Vagina (tissue), 2 donors: Measurements from ENCODE around the gene KRTAP12-4. TPM values are rescaled to one million over a fixed set of nuclear protein-coding genes. Genes with fewer than 3 reads are reported as not detected.

Experiments
- DNase-seq, 2 donors: peaks; one replicate each; pipeline ENCODE4 v3.0.0-alpha.2; 2017; ENCODE audit errors: extremely low spot score in 2 of 2
- H3K27ac ChIP-seq: fragments of 200-600 bp; sonication (generic); one replicate; pipeline ENCODE4 v1.5.1; 2019
- H3K27me3 ChIP-seq: fragments of 200-600 bp; sonication (generic); one replicate; pipeline ENCODE4 v1.5.1; 2019
- H3K36me3 ChIP-seq, 2 donors: fragments of 200-600 bp; sonication (generic); one replicate each; pipeline ENCODE4 v1.5.1; 2017 to 2019
- H3K4me1 ChIP-seq: fragments of 200-600 bp; sonication (generic); one replicate; pipeline ENCODE4 v1.5.1; 2019
- H3K4me3 ChIP-seq, 2 donors: fragments of 200-600 bp; sonication (generic); 1 replicate in 1 of 2; 2 replicates in 1 of 2; pipeline ENCODE4 v1.5.1; 2016 to 2019
- H3K9me3 ChIP-seq: fragments of 200-600 bp; sonication (generic); one replicate; pipeline ENCODE4 v1.5.1; 2019
- CTCF ChIP-seq, 3 experiments: fragments of 450-650 bp in 2 of 3; fragments of 200-600 bp in 1 of 3; sonication (generic) in 1 of 3; IDR thresholded peaks; one replicate each; pipeline ENCODE4 v1.5.1; 2017 to 2019; ENCODE audit warnings: antibody characterized with exemption in 3 of 3, mild to moderate bottlenecking in 2 of 3, moderate library complexity in 2 of 3
- POLR2A ChIP-seq, 2 donors: fragments of 450-650 bp; IDR thresholded peaks; one replicate each; pipeline ENCODE4 v1.6.1; 2017; ENCODE audit warnings: antibody characterized with exemption in 2 of 2, mild to moderate bottlenecking in 2 of 2, moderate library complexity in 2 of 2
- POLR2AphosphoS5 ChIP-seq, 2 donors: sonication (generic); formaldehyde crosslinking; IDR thresholded peaks; one replicate each; pipeline ENCODE4 v1.9.0; 2017; ENCODE audit warnings: antibody characterized with exemption in 2 of 2, mild to moderate bottlenecking in 2 of 2, low read depth in 1 of 2; ENCODE audit not compliant: insufficient read depth in 1 of 2
- intact Hi-C: fragments of 100-400 bp; cut with DNase I; formaldehyde crosslinking; loops from one replicate; pipeline ENCODE4 v1.15.1; 2023
- total RNA-seq: library from RNA; depleted of rRNA; stranded (reverse); fragments of >200 nt; gene quantifications from one replicate; pipeline ENCODE4 v1.2.3, GENCODE V29; 2016

The KRTAP12-4 gene
- total RNA-seq, 1 donor from 2014 or later, result not detected

GRCh38 chr21:44682580-44683151 is 28.2 kb upstream of the KRTAP12-4 start:
- Histone ChIP-seq H3K4me1 (no peaks in the 10 kb centered on the region), H3K36me3 (no peaks in the 10 kb centered on the region), H3K27ac (no peak overlapping the region), H3K9me3 (no peaks in the 10 kb centered on the region), H3K4me3 (no peak overlapping the region), H3K27me3 (no peaks in the 10 kb centered on the region)
- intact Hi-C loops, result no loop called here
- TF ChIP-seq POLR2A (IDR thresholded peaks at IDR 0.05), result no peak
- DNase-seq, result peak; percentile 49 to 64

- no peaks in the 10 kb centered on the region for H3K4me1 ChIP-seq
- DNase-seq, result peak; percentile 37 to 87
- no peaks in the 10 kb centered on the region for H3K36me3 ChIP-seq
- intact Hi-C loops, result no loop called here
- TF ChIP-seq CTCF (IDR thresholded peaks at IDR 0.05), result no peak
- no peak for TF ChIP-seq POLR2A (IDR thresholded peaks at IDR 0.05)
- TF ChIP-seq POLR2AphosphoS5 (IDR thresholded peaks at IDR 0.05; ENCODE audit: insufficient read depth in 1 of 2, low read depth in 1 of 2), result no peak
- H3K27me3 ChIP-seq, result no peaks in the 10 kb centered on the region
- no peak within 1 kb of the TSS for H3K27ac ChIP-seq
- H3K4me3 ChIP-seq, result no peak within 1 kb of the TSS
- H3K9me3 ChIP-seq, result no peaks in the 10 kb centered on the region
These were observed 27.6 kb upstream of the KRTAP12-4 start, which contains the start of gene KRTAP12-1 for GRCh38 chr21:44681861-44682579. Gene KRTAP12-1, minus strand, starts transcription at chr21:44682163. Its CDS starts 40 bp downstream, at chr21:44682123.

GRCh38 chr21:44681152-44681551 is 26.7 kb upstream of the KRTAP12-4 start:
- H3K4me1 ChIP-seq, result no peaks in the 10 kb centered on the region
- H3K4me3 ChIP-seq, result no peak overlapping the region
- DNase-seq, result peak in 1 of 2 donors; percentile 32
- no peaks in the 10 kb centered on the region for H3K36me3 ChIP-seq
- H3K9me3 ChIP-seq, result no peaks in the 10 kb centered on the region
- intact Hi-C loops, result no loop called here
- no peak overlapping the region for H3K27ac ChIP-seq
- TF ChIP-seq POLR2A (IDR thresholded peaks at IDR 0.05) (no peak), CTCF (IDR thresholded peaks at IDR 0.05) (no peak), POLR2AphosphoS5 (IDR thresholded peaks at IDR 0.05; ENCODE audit: insufficient read depth in 1 of 2, low read depth in 1 of 2) (no peak)
- no peaks in the 10 kb centered on the region for H3K27me3 ChIP-seq

GRCh38 chr21:44677881-44678280 is 23.4 kb upstream of the KRTAP12-4 start:
- Histone ChIP-seq H3K36me3 (no peaks in the 10 kb centered on the region), H3K4me1 (no peaks in the 10 kb centered on the region), H3K9me3 (no peaks in the 10 kb centered on the region), H3K4me3 (no peak overlapping the region), H3K27ac (no peak overlapping the region), H3K27me3 (no peaks in the 10 kb centered on the region)
- TF ChIP-seq POLR2A (IDR thresholded peaks at IDR 0.05), result no peak
- TF ChIP-seq POLR2AphosphoS5 (IDR thresholded peaks at IDR 0.05; ENCODE audit: insufficient read depth in 1 of 2, low read depth in 1 of 2), result no peak
- TF ChIP-seq CTCF (IDR thresholded peaks at IDR 0.05), result no peak
- intact Hi-C loops, result no loop called here
- DNase-seq, result peak in 1 of 2 donors; percentile 60

GRCh38 chr21:44671911-44672310 is 17.5 kb upstream of the KRTAP12-4 start:
- H3K27ac ChIP-seq, result no peak overlapping the region
- H3K4me3 ChIP-seq, result no peak overlapping the region
- no peaks in the 10 kb centered on the region for H3K36me3 ChIP-seq
- TF ChIP-seq POLR2A (IDR thresholded peaks at IDR 0.05) (no peak), CTCF (IDR thresholded peaks at IDR 0.05) (no peak), POLR2AphosphoS5 (IDR thresholded peaks at IDR 0.05; ENCODE audit: insufficient read depth in 1 of 2, low read depth in 1 of 2) (no peak)
- no peak for DNase-seq
- H3K4me1 ChIP-seq, result no peaks in the 10 kb centered on the region
- intact Hi-C loops, result no loop called here
- H3K9me3 ChIP-seq, result no peaks in the 10 kb centered on the region
- no peaks in the 10 kb centered on the region for H3K27me3 ChIP-seq
